ENCODE measurements around the gene UBE3B.
"Not testable (repeated sequence)": the region's sequence is repeated elsewhere in the genome, so short reads cannot be mapped to it uniquely, and the experiment has no call there.

Gene UBE3B

DNA sequence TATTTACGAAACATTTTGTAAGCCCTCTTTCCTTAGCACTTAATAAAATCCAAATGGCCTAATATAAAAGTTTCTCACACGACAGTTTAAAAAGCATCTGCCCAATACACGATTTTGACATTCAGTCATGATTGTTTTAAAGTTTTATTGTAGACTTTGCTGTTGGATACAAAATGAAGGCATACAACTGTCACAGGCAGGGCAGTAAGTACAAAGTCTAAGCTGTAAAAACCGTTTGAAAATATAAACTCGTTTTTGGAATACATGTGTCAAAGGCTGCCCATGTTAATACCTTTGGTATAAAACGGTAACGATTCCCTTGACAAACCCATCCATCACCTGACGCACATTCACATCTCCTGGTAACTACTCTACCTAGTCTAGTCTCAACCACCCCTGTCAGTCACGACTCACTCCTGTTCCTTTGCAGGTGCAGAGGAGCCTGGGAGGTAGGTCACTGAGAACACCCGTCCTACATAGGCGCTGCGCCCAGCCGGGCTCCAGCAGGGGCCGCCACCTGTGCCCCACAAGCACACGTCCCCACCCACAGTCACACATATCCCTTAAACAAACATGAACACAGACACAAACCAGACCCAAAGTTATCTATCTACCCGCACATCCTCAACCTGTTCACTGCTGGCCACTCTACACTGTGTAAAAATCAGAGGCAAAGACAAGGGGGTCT is 27.4 kb upstream of the UBE3B start:
- DNase-seq = no peak

DNA sequence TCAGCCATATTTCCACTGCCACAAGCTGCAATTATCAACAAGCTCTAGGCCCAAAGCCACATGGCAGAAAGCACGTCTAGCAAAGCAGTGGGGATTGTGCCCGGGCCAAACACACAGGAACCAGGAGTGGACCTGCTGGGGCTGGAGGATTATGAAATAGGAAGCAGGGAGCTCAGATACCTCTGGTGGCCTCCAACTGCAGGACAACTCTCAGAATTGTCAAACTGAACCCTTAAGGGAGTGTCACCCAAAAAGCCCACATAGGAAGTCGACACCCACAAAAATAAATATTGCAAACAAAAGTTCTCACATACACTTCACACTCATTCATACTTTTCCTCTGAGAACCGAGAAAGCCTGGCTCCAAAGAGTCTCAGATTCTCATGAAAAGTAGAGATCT is 26.5 kb upstream of the UBE3B start:
- no peak for DNase-seq

DNA sequence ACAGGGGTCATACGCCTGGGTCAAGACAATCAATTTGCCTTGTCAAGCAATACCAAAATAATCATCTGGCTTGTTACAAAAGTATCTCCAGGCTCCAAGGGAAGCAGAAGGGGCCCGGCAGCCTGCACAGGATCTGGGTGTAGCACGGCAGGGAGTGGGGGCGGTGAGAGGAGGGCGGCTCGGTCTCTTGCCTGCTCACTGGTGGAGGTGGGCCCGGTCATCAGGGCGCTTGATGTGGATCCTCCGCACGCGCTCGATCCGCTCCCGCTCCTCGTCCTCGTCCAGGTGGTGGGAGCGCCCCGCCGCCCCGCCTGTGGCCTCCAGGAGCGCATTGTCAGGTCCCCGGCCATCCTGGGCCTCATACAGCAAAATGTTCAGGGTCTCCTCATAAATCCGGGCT is 26.0 kb upstream of the UBE3B start:
- no peak for DNase-seq

DNA sequence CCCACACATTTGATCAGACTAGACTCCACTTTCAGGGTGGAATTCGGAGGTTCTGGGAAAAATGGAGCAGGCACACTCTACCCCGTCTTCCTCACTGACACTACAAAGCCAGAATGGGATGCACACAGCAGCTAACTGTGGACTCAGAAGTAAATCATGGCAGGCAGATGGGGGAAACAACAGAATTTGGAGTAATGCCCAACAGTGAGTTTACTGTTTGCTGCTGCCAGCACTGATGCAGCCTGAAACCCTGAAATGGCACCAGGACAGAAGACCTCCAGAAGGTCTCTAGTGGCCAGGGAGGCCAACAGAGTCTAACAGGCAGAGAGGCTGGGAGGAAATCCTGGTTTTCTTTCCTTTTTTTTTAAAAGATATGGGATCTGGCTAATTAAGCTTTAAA is 24.9 kb upstream of the UBE3B start:
- no peak for DNase-seq

DNA sequence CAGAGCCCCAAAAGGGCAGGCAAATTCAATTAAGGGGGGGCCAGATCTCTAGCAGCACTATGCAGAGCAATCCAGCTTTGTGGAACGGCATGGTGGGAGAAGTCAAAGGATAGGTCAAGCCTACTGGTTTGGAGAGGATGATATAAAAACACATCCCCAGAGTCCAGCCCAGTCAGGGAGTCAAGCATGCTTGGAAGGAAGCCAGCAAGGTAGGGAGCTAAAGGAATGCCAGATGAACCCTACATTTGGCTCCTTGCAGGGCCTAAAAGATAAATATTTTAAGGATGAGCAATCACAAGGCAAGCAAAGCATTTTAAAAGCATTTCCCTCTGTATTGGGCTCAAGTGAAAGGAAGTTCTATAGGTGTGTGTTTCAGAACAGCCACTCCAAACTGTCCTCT is 21.7 kb upstream of the UBE3B start:
- no peak for DNase-seq

DNA sequence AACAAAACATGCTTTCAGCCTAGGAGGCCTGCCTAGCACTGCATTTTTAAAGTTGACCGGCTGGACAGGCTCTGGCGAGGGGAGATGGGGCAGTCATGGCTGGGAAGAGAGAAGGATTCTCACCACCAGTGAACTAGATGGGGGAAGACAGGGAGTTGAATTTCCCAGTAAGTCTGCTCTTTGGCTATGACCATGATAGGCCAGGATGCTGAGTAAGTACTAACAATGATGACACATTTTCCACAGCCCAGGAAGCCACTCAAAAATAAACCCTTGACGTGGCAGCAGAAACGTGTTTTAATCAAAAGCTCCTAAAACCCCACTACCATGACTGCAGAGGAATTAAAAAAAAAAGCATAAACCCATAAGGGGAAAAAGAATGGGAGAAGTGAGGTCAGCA is 19.3 kb upstream of the UBE3B start:
- DNase-seq = no peak

DNA sequence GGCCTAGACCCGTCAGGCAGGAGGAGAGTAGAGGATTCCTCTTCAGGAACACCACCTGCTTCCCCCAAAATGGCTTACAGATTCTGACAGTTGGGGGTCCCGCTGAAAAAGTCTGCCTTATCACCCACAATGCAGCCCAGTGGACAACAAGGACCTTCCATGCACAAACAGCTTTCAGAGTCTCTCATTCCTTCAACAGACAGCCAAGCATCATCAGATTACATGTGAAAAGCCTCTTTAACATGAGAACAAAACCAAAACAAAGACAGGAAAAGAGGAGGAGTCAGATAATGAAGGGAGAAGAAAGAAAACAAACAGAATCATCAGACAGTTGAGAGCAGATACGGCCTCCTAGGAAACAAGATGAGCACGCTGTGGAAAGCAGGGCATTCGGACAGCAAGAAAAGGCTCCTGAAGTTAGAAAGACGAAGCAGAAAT is 18.6 kb upstream of the UBE3B start:
- DNase-seq = no peak

DNA sequence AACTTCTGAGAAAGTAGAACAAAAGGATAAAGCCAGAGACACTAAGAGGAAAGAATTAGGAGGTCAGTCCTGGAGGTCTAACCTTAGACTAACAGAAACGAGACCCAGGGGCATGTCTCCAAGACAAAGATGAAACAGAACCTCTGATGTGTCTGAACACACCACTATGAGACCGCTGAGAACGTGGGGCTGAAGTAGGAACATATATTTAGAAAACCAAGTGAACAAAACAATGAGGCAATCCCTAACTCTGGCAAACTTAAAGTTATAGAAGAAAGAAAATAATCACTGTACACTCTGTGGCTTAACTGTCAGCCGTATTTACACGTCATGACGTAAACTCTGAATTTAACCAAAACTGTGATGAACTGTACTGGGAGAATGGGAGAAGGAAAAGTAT is 18.2 kb upstream of the UBE3B start:
- DNase-seq = no peak

DNA sequence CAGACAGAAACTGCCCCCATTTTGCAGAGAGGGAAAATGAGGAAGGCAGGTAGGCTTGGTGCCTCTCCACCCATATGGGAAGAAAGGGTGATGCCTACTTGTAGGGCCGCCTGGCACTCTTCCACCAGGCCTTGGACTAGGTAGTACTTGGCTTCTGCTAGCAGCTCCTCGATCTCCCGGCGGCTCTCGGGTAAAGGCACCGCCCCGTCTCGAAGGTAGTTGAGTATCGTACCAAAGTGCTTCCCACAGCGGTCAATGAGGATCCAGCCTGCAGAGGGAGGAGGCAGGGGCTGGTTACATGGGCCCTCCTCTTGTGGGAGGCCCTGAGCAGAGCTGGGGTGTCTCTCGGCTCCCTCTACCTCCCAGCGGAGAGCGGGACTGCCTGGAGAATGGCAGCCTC is 16.9 kb upstream of the UBE3B start:
- DNase-seq = no peak

DNA sequence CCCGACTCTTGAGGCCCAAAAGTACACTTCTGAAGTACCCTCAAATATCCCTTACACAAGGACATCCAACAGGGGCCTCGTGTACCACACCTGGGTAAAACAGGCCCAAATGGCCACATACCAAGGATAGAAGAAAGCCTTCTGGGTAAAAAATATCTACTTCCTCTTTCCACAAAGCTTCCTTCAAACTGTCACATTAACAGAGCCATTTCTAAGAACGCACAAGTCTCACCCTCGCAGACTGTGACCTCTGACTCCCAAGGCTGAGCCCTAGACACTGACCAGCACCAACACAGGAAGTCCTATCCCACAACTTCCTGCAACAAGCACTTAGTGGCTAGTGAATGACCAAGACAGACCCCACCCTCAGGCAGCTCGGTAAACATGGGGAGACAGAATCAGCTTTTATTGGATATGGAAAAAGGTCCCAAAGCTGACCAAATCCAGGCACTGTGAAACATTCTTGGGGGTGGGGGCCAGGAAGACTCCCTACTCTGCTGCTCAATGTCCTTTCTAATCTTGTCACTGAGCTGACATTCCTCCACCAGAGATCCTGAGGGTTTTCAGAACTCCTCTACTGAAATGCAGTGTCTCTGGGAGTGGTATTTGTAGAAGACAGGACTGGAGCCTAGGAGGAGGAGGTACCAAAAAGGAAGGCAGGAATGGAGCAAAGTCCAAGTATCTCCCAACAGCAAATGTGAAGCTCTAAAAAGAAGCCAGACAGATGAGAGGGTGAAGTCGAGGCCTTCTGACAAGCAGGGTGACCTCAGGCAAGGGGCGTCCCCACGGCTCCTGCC is 16.2 kb upstream of the UBE3B start:
- no peak for DNase-seq

DNA sequence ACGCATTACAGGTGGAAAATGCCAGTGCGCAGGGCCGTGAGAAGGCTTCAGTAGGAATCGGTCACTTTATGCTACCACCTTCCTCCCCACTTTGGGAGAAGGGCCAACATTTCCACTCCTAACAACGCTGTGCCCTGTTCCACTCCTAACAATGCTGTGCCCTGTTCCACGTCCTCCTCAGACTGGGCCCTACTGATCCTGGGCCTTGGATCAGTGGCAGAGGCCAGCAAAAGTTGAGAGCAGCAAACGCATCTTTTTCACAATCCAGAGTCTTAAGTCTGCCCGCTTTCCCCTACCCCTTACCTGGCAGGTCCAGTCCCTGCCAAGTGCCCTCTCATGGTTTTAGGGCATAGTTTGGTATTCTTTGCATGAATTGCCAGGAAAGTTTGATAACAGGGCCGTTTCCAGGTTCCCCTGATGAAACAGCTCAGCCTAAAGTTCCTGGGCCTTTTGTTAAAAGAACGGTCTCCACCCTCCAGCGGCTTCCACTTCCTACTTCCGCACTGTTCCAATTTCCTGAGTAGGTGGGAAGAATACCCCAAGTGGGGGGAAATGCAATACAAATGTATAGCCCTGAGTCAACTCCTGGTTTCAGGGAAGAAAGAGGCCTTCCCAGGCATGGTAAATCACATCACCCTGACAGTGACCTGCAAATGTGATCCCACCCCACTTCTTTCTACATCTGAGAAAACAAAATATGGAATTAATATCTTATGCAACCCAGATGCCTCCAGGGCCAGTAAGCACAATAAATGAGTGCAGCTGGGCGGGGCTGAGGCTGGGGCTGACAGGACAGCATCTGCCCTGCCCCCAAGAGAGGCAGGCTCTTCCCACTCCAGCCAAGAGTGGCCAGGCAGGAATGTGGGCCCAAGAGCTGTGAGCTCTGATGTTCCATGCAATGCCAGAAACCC is 15.3 kb upstream of the UBE3B start:
- no peak for DNase-seq

DNA sequence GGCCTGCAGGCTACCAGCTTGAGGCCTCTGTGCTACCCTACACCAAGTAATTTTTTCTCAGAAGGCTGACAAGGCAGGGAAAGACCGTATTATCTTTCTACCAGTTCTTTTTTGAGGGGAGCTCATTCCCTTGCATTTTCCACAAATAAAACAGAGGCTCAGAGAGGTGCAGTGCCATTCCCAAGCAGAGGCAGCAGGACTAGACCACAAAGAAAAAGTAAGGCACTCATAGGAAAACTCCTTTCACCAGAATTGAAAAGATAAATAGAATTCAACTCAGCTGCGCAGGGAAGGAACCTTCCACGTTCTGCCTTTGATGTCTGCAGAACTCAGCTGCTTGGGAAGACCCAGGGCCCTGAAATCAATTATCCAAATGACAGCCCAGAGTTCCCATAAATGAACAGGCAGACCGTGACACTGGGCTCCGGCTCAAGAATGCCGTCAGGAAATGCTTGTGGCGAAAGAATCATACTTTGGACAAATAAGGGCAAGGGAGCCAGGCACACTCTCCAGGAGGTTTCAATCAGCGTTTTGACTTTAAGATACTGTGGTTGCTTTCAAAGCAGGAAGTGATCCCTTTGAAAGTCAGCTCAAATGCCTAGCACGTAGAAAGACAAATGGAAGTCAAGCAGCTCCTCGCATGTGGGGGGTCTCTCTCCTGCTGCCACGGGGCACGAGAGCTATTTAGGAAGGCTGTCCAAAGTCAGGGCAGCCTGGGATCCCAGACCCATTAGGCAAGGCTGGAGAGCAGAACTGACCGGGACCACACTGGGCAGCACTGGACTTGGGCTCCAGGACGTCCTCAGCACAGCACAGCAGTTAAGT is 14.4 kb upstream of the UBE3B start:
- no peak for DNase-seq

DNA sequence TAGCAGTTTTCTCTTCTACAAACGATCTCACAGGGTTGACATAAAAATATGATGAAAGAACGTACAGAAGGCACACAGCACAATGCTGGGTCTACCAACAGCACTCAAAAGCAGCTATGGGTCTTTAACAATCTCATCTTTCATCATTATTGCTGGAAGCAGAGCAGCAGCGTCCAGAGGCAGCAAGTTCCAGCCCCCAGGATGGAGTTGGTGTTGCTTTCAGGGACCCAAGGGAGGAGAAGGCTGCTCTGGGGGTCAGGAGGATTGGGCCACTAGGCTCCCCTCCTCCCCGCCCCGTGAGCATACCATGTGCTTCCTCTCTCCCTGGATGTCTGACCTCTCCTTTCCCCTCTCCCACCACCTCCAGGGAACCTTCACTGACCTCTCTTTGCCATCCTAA is 13.7 kb upstream of the UBE3B start:
- DNase-seq = no peak

DNA sequence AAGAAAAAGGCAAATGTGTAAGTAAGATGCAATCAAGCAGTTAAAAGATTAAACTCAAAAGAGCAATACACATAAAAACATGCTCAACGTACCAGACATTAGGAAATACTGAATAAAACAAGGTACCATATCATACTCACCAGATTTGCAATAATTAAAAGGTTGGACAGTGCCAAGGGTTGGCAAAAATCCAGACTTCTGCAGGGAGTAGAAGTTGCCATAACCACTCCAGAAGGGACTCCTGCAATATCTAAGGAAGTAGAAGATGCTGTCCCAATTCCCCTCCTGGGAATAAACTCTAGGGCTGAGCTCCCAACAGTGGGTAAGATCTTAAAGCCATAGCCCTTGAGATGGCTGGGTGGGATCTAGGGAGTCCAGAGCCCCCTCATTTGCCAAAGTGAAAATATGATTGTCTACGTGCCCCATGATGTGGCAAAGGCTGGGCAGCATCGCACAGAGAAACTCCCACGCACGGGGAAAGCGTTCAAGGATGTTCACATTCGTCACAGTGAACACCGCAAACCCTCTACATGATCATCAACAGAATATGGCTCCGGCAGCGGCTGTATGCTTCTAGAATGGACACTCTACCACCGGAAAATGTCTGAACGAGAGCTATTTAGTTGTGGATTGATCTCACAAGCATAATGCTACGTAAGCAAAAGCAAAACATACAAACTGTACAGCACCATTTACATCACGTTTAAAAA is 12.6 kb upstream of the UBE3B start:
- DNase-seq = no peak

DNA sequence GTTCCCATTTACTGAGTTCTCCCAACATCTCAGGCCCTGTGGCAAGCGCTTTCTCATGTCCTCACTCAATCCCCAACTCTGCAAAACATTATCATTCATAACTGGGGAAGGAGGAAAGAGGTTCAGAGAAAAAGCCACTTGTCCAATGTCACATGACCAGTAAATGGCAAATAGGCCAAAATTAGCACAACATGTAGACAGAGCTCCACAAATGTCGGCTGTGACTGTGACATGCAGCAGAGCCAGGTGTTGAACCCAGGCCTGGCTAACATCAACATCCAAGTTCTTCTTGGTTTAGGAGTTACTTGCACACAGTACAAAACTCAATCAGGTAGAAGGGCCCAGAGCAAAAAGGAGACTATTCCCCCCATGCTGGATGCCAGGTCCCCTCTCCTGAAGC is 11.1 kb upstream of the UBE3B start:
- DNase-seq = no peak

DNA sequence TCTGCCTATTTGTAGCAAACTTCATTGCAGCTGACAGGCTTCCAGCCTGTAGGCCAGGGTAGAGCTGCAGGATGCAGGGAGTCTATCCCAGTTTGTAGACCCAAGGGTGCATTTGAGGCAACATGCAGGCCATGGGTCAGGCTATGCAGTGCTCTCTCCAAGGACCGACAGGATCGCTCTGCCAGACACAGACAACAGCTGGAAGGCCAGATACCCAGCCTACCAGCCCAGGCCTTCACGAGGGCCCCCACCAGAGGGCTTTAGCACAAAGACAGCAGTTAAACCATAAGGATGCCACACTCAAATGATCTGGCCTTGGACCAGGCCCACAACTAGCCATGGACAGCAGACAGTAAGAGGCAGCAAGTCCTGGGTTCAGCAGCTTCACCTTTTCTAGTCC is 10.6 kb upstream of the UBE3B start:
- no peak for DNase-seq

DNA sequence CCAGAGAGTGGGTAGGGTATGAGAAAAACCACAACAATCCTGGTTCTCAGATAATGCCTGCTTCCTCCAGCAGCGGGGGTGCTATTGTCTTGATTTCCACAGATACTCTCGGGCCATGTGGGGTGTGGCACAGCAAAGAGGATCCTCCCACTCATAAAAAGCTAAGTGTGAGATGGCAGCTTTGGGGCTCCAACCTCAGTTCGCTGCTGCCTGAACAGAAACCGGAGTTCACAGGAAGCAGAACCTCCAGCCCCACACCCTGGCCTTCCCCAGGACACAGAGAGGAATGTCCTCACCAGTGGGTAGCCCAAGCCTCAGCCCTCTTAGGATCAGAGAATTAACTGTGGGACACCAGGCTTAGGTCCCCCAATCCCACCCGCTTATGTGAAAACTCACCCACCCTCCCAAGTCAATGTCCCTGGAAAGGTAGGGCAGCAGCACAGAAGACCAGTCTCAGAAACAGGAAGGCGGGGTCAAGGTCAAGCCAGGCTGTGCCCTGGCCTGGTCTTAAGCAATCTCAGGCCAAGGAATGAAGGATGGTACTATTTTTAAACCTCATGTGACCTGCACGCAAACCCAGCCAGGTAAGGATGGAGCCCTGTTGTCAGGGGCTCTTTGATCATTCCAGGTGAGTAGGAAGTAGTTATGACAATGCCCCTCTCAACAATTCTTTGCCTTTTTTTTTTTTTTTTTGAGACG is 9.3 kb upstream of the UBE3B start:
- DNase-seq = no peak

DNA sequence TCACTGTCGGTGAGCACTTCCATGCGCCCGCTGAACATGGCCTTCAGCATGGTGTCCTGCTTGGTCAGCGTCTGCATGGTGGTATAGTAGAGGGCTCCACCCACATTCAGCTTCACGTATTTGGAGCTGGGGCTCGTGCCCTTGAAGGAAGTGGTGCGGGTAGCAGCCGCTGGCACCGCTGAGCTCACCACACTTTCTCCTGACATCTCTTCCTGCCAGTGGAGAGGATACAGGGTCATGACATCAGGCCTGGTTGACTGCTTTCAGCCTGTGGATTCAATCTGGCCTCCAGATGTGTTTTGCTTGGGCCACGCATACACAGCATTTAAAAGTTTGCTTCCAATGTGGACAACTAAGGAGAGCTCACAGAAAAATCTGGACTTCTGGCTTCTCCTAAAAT is 7.9 kb upstream of the UBE3B start:
- no peak for DNase-seq

DNA sequence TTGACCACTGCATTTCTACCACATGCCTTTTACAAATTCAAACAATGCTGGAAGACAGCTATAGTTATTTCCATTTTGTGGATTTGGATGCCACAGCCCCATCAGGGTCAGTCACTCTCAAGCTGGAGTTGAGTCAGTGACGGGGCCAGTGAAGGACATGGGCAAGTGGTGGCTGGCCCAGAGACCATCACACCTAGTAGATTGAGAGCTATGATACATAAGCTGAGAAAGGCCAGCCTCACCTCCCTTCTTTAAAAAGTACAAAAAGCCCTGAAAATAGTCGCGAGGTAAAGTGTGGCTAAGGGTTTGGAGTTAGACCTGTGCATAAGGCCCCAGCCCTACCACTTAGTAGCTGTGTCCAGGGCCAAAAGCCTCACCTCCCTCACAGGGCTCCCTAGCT is 4.4 kb upstream of the UBE3B start:
- no peak for DNase-seq

DNA sequence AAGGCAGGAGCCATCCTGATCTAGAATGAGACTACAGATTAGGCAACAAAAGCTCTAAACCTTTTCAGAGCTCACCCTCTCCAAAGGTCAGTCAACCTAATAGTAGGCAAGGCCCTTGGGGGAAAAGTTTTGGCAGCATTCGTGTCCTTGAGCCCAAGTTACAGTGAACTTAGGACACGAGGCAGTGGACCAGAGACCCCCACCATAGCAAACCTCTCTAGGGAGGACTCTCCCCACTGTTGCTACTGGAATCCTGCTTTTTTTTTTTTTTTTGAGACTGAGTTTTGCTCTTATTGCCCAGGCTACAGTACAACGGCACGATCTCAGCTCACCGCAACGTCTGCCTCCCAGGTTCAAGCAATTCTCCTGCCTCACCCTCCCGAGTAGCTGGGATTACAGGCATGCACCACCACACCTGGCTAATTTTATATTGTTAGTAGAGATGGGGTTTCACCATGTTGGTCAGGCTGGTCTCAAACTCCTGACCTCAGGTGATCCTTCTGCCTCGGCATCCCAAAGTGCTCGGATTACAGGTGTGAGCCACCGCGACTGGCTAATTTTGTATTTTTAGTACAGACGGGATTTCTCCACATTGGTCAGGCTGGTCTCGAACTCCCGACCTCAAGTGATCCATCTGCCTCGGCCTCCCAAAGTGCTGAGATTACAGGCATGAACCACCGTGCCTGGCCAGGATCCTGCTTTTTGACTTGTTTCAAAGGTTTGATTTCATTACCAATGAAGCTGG is 3.7 kb upstream of the UBE3B start:
- not testable (repeated sequence) for DNase-seq

DNA sequence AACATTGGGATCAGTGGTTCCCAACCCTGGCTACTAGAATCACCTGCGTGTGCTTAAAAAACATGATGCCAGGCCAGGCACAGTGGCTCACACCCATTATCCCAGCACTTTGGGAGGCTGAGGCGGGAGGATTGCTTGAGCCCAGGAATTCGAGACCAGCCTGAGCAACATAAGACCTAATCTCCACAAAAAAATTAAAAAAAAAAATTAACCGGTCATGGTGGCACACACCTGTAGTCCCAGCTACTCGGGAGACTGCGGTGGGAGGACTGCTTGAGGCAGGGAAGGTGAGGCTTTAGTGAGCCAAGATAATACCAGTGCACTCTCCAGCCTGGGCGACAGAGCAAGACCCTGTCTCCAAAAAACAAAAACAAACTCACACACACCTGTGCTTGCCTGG is 2.3 kb upstream of the UBE3B start:
- DNase-seq = no peak
